Measurements from ENCODE around the gene PANX3.
A peak's percentile ranks its signal among the peaks of the same experiment; 100 is the strongest.
"Not testable (repeated sequence)": the region's sequence is repeated elsewhere in the genome, so short reads cannot be mapped to it uniquely, and the experiment has no call there.

Gene PANX3

GRCh38 chr11:124611064-124611463 is at the start of gene PANX3:
PANX3 (plus strand) TSS chr11:124611428; CDS start chr11:124611557, 129 bp downstream.
- no peak for DNase-seq (ENCODE audit: low read depth)

- DNase-seq (ENCODE audit: low read depth): no peak
Measured at GRCh38 chr11:124569697-124570096, 41.5 kb upstream of the PANX3 start, which contains the start of gene OR8A1. OR8A1 (plus strand) TSS chr11:124569997; CDS start chr11:124570120, 123 bp downstream.

- DNase-seq (ENCODE audit: low read depth): no peak
Measured at GRCh38 chr11:124570160-124570559, 41.1 kb upstream of the PANX3 start.

GRCh38 chr11:124577716-124578427 is 33.4 kb upstream of the PANX3 start:
- DNase-seq (ENCODE audit: low read depth): no peak

- DNase-seq (ENCODE audit: low read depth): no peak
Measured at GRCh38 chr11:124578761-124579160, 32.5 kb upstream of the PANX3 start.

- DNase-seq (ENCODE audit: low read depth): no peak
Measured at GRCh38 chr11:124581817-124582216, 29.4 kb upstream of the PANX3 start.

GRCh38 chr11:124582565-124582964 is 28.7 kb upstream of the PANX3 start:
- DNase-seq (ENCODE audit: low read depth): no peak

- DNase-seq (ENCODE audit: low read depth): no peak
Measured at GRCh38 chr11:124583781-124584180, 27.4 kb upstream of the PANX3 start.

GRCh38 chr11:124584681-124585372 is 26.4 kb upstream of the PANX3 start:
- DNase-seq (ENCODE audit: low read depth): no peak

- DNase-seq (ENCODE audit: low read depth): peak; percentile 3
Measured at GRCh38 chr11:124586238-124586860, 24.9 kb upstream of the PANX3 start.

- DNase-seq (ENCODE audit: low read depth): no peak
Measured at GRCh38 chr11:124591430-124591829, 19.8 kb upstream of the PANX3 start.

- no peak for DNase-seq (ENCODE audit: low read depth)
Measured at GRCh38 chr11:124592627-124593026, 18.6 kb upstream of the PANX3 start.

GRCh38 chr11:124595302-124595701 is 15.9 kb upstream of the PANX3 start:
- no peak for DNase-seq (ENCODE audit: low read depth)

GRCh38 chr11:124597626-124598025 is 13.6 kb upstream of the PANX3 start:
- DNase-seq (ENCODE audit: low read depth): no peak

- no peak for DNase-seq (ENCODE audit: low read depth)
Measured at GRCh38 chr11:124600621-124601320, 10.5 kb upstream of the PANX3 start.

- no peak for DNase-seq (ENCODE audit: low read depth)
Measured at GRCh38 chr11:124602193-124602592, 9.0 kb upstream of the PANX3 start.

GRCh38 chr11:124602723-124603122 is 8.5 kb upstream of the PANX3 start:
- DNase-seq (ENCODE audit: low read depth): not testable (repeated sequence)

GRCh38 chr11:124605719-124606118 is 5.5 kb upstream of the PANX3 start:
- DNase-seq (ENCODE audit: low read depth): no peak

- DNase-seq (ENCODE audit: low read depth): no peak
Measured at GRCh38 chr11:124608147-124608546, 3.1 kb upstream of the PANX3 start.

GRCh38 chr11:124610295-124610694 is 933 bp upstream of the PANX3 start:
- no peak for DNase-seq (ENCODE audit: low read depth)

GRCh38 chr11:124612045-124612444 is 817 bp downstream of the PANX3 start:
- no peak for DNase-seq (ENCODE audit: low read depth)

GRCh38 chr11:124612567-124613246 is 1.5 kb downstream of the PANX3 start:
- DNase-seq (ENCODE audit: low read depth): no peak
